AG09319 (cell line): ENCODE results near the gene PLA2G5.

Experiments used
- DNase-seq: peaks from one replicate; pipeline ENCODE4 v3.0.0-alpha.2; 2010; ENCODE audit warnings: low read depth; ENCODE audit errors: extremely low read depth
- TF ChIP-seq, protein P1 (sequence below): IDR thresholded peaks from 2 replicates; pipeline ENCODE4 v1.5.1; 2011; ENCODE audit warnings: low read depth, mild to moderate bottlenecking, inconsistent platforms, low read length, moderate library complexity

The PLA2G5 gene

DNA sequence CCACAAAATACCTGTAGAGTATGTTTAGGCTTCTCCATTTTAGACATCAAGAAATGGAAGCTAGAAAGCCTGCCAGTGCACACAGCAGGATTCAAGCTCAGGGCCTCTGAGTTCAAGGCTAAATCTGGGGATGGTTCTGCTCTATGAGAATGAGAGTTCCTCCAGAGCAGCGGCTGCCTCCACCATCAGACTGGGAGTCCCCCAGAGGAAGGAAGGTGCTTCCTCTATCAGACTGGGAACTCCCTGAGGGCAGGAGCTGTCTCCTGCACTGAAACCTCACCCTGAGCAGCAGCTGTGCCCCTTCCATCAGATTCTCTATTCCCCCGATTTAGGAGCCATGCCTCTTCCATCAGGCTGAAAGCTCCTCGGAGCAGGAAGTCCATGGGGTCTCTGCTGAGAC lies 20.1 kb downstream of the PLA2G5 start:
- no peak for DNase-seq
- TF ChIP-seq, protein P1, sequence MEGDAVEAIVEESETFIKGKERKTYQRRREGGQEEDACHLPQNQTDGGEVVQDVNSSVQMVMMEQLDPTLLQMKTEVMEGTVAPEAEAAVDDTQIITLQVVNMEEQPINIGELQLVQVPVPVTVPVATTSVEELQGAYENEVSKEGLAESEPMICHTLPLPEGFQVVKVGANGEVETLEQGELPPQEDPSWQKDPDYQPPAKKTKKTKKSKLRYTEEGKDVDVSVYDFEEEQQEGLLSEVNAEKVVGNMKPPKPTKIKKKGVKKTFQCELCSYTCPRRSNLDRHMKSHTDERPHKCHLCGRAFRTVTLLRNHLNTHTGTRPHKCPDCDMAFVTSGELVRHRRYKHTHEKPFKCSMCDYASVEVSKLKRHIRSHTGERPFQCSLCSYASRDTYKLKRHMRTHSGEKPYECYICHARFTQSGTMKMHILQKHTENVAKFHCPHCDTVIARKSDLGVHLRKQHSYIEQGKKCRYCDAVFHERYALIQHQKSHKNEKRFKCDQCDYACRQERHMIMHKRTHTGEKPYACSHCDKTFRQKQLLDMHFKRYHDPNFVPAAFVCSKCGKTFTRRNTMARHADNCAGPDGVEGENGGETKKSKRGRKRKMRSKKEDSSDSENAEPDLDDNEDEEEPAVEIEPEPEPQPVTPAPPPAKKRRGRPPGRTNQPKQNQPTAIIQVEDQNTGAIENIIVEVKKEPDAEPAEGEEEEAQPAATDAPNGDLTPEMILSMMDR, result no peak

DNA sequence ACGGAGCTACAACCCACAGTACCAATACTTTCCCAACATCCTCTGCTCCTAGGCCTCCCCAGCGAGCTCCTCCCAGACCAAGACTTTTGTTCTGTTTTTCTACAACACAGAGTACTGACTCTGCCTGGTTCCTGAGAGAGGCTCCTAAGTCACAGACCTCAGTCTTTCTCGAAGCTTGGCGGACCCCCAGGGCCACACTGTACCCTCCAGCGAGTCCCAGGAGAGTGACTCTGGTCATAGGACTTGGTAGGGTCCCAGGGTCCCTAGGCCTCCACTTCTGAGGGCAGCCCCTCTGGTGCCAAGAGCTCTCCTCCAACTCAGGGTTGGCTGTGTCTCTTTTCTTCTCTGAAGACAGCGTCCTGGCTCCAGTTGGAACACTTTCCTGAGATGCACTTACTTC lies 20.6 kb downstream of the PLA2G5 start:
- TF ChIP-seq, protein P1, result no peak
- no peak for DNase-seq

DNA sequence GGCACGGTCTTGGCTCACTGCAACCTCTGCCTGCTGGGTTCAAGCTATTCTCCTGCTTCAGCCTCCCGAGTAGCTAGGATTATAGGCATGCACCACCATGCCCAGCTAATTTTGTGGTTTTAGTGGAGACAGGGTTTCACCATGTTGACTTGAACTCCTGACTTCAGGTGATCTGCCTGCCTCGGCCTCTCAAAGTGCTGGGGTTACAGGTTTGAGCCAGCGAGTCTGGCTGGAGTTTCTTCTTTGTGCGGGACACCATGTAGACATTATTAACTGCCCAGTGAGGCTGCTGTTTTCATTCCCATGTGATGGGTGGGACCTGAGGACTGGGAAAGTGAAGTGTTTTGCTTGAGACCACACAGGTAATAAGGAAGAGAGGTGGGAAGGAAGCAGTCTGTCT lies 23.3 kb downstream of the PLA2G5 start:
- DNase-seq, result no peak
- TF ChIP-seq, protein P1, result no peak

DNA sequence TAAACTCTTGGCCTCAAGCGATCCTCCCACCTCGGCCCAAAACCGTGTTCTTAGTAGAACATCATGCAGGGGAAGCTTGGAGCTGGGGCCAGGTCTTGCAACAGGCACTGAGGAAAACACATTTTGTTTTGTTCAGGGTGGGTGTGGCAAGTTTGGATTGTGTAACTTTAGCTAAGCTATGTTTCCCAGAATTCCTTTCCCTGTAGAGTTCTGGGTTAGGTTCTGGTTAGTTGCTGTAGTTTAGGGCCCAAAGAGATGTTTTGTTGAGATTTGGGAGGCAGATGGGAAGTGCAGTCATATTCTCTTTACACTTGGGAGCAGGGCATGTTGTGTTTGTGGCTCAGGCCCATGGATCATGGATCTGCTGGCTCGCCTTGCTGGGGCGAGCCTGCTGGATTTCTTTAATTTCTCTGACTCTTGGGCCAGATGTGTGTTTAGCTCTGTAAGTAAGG lies 24.0 kb downstream of the PLA2G5 start:
- TF ChIP-seq, protein P1, result no peak
- no peak for DNase-seq

DNA sequence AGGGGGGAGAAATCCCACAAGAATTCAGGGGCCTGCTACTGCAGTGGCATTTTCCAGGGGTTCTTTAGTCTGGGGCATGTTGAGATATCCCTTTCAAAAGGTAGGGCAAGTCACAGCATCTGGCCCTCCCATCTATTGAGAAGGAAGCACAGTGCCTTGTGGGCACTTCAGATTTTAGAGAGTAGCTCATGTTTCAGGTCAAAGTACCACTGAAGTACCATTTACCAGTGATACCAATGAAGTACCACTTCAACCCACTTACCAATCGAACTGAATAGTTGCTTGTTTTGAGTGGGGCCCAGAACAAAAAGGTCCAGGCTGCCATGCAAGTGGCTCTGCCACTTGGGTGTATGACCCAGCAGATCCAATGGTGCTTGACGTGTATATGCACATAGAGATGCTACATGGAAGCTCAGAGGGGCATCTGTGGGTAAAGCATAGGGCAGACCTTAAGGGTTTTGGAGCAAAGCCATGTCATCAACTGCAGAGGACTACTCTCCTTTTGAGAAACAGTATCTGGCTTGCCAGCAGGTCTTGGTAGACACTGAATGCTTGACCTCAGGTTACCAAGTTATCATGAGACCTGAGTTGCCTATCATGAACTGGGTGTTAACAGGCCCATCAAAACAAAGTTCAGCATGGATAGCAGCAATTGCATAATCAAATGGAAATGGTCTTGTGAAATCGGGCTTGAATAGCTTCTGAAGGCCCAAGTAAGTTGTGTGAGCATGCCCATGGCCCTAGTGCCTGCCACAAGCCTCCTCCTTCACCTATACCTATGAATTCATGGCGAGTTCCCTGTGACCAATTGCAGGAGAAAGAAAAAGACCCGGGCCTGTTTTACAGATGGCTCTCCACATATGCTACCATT lies 25.8 kb downstream of the PLA2G5 start:
- TF ChIP-seq, protein P1, result no peak
- no peak for DNase-seq

DNA sequence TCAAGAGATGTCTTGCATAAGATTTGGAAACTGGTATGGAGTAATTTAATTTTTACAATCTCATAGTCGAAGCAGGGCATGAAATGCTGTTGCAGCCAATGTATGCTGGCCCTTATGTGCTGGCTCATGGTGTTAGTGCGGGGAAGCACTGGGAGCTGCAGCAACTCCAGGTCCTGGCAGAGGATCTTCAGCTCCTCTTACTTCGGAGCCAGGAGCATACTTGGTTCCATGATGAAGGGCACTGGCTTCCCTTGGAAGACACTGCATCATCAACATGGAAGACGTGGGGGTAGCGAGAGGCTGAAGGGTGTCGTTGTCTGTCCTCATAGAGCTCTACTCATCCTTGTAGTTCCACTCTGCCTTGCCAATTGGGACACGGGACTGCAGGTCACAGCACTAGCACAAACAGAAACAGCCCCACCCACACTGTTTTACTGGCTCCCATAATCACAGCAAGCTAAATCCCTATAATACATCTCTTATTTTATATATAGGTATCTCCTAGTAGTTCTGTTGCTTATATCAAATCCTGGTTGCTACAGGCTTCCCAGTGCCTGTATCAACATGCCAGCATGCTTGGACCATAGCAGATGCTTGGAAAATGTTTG lies 26.9 kb downstream of the PLA2G5 start:
- DNase-seq, result no peak
- TF ChIP-seq, protein P1, result no peak

DNA sequence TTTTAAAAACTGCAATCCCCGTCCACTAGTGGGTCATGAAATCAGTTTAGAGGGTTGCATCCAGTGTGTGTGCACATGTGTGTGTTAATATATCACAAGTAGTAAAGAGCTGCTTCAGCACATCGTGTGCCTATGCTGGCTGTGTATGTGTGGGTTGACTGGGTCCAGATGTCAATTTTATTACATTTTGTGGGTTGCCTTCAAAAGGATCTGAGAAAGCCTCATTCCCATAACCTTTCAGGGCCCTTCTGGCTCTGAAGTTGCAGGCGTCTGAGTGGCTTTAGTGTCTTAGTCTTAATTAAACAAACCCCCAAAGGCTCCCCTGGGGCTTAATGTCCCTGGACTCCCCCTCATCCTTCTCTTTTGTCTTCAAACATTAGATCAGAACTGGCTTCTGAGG lies 29.5 kb downstream of the PLA2G5 start:
- DNase-seq, result no peak
- TF ChIP-seq, protein P1, result no peak
